ENCODE data around the gene ACACA.

DNA sequence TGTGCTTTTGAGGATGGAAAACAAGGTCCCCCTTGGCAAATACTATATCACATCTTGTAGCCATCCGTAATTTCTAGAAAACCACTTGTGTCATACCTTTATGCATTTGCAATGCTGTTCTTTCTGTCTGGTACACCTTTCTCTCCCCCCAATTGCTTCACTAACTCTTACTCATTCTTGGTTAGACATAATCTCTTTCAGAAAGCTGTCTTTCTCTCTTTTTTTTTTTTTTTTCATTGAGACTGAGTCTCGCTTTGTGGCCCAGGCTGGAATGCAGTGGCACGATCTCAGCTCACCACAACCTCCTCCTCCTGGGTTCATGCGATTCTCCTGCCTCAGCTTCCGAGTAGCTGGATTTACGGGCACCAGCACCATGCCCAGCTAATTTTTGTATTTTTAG lies 125.8 kb downstream of the ACACA start:
- TF ChIP-seq, protein P1, sequence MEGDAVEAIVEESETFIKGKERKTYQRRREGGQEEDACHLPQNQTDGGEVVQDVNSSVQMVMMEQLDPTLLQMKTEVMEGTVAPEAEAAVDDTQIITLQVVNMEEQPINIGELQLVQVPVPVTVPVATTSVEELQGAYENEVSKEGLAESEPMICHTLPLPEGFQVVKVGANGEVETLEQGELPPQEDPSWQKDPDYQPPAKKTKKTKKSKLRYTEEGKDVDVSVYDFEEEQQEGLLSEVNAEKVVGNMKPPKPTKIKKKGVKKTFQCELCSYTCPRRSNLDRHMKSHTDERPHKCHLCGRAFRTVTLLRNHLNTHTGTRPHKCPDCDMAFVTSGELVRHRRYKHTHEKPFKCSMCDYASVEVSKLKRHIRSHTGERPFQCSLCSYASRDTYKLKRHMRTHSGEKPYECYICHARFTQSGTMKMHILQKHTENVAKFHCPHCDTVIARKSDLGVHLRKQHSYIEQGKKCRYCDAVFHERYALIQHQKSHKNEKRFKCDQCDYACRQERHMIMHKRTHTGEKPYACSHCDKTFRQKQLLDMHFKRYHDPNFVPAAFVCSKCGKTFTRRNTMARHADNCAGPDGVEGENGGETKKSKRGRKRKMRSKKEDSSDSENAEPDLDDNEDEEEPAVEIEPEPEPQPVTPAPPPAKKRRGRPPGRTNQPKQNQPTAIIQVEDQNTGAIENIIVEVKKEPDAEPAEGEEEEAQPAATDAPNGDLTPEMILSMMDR (conservative IDR thresholded peaks at IDR 0.05 in 1 of 2, IDR thresholded peaks at IDR 0.05 in 1 of 2; ENCODE audit: extremely low read depth in 1 of 2, insufficient read depth in 1 of 2, low read depth in 1 of 2, low read length in 2 of 2), result no peak
- TF ChIP-seq EZH2 (IDR thresholded peaks at IDR 0.05; ENCODE audit: borderline replicate concordance, low read length), result no peak
